Measurements from ENCODE around the gene TMEM72. TPM values are rescaled to one million over a fixed set of nuclear protein-coding genes. Genes with fewer than 3 reads are reported as not detected.

The TMEM72 gene
- total RNA-seq, 1 experiment from 2014 or later, result not detected

- no peak for ATAC-seq
- no peaks in the 10 kb centered on the region for H3K9me3 ChIP-seq (ENCODE audit: control insufficient read depth, insufficient read depth, low read depth, low read length)
- no peaks in the 10 kb centered on the region for H3K36me3 ChIP-seq (ENCODE audit: control insufficient read depth, insufficient read depth, low read length)
- TF ChIP-seq SIN3A (IDR thresholded peaks at IDR 0.05; ENCODE audit: borderline replicate concordance, insufficient read depth, low read depth, low read length) (no peak), CTCF (IDR thresholded peaks at IDR 0.05) (no peak), REST (IDR thresholded peaks at IDR 0.05; ENCODE audit: insufficient read depth in 1 of 2, low read depth in 2 of 2, low read length in 1 of 2) (no peak)
- ChIA-PET CTCF (no interaction called here), POLR2A (interaction anchor here (0.7 kb wide), 1 partner anchor 1695 kb away, joined by 3 read pairs; no protein-coding TSS in a partner anchor)
- H3K4me3 ChIP-seq (ENCODE audit: low read depth in 2 of 2, low read length in 2 of 2), result no peak overlapping the region
- peaks cover 5% of the 10 kb centered on the region for H3K27me3 ChIP-seq (ENCODE audit: control insufficient read depth, insufficient read depth, low read length)
- no TSS peak for BruUV-seq (replicated peaks)
- in situ Hi-C loops (cut with HindIII; ENCODE audit: low pct_unique_long_range_greater_than_20kb, low sequenced_read_pairs), result no loop called here
- H3K27ac ChIP-seq (ENCODE audit: low read length), result no peak overlapping the region
- no peaks in the 10 kb centered on the region; the same call in 1 of the 2 replicates for H3K4me1 ChIP-seq (ENCODE audit: control insufficient read depth, insufficient read depth, low read length)
- DNase-seq (ENCODE audit: low read depth, low spot score), result no peak
- intact Hi-C loops (cut with micrococcal nuclease; ENCODE audit: unreplicated experiment), result no loop called here
Measured at GRCh38 chr10:44908066-44908749, 2.9 kb upstream of the TMEM72 start.

- POLR2A ChIA-PET, result interaction anchor here (0.7 kb wide), 1 partner anchor 1696 kb away, joined by 3 read pairs; no protein-coding TSS in a partner anchor
- Histone ChIP-seq H3K9me3 (ENCODE audit: control insufficient read depth, insufficient read depth, low read depth, low read length) (no peaks in the 10 kb centered on the region), H3K36me3 (ENCODE audit: control insufficient read depth, insufficient read depth, low read length) (no peaks in the 10 kb centered on the region), H3K27ac (ENCODE audit: low read length) (no peak overlapping the region), H3K4me3 (ENCODE audit: low read depth in 2 of 2, low read length in 2 of 2) (no peak overlapping the region), H3K27me3 (ENCODE audit: control insufficient read depth, insufficient read depth, low read length) (peaks cover 5% of the 10 kb centered on the region), H3K4me1 (ENCODE audit: control insufficient read depth, insufficient read depth, low read length) (no peaks in the 10 kb centered on the region; the same call in 1 of the 2 replicates)
- intact Hi-C loops (cut with micrococcal nuclease; ENCODE audit: unreplicated experiment), result no loop called here
- no TSS peak for BruUV-seq (replicated peaks)
- TF ChIP-seq REST (IDR thresholded peaks at IDR 0.05; ENCODE audit: insufficient read depth in 1 of 2, low read depth in 2 of 2, low read length in 1 of 2), result no peak
- no peak for TF ChIP-seq TCF7L2 (IDR thresholded peaks at IDR 0.05; ENCODE audit: low read depth, low read length)
- TF ChIP-seq POLR2AphosphoS5 (IDR thresholded peaks at IDR 0.05; ENCODE audit: low read depth, low read length), result no peak
- no peak for TF ChIP-seq SIN3A (IDR thresholded peaks at IDR 0.05; ENCODE audit: borderline replicate concordance, insufficient read depth, low read depth, low read length)
- no peak for TF ChIP-seq CTCF (IDR thresholded peaks at IDR 0.05)
- DNase-seq (ENCODE audit: low read depth, low spot score), result no peak
- in situ Hi-C loops (cut with HindIII; ENCODE audit: low pct_unique_long_range_greater_than_20kb, low sequenced_read_pairs), result no loop called here
- no peak for ATAC-seq
- CTCF ChIA-PET, result no interaction called here
Measured at GRCh38 chr10:44908936-44909630, 2.1 kb upstream of the TMEM72 start.
